HG03565 (cell line): ENCODE results near the gene FOXN3.

ENCODE experiments used
- ATAC-seq: cut with Tn5 transposase; IDR thresholded peaks from one replicate; pipeline ENCODE4 v1.9.1; 2021; ENCODE audit warnings: mild to moderate bottlenecking, moderate library complexity; ENCODE audit not compliant: unreplicated experiment

The FOXN3 gene

GRCh38 chr14:89365061-89365801, 51.8 kb downstream of the FOXN3 start:
- peak; percentile 82 for ATAC-seq

- no peak for ATAC-seq
These were observed 52.7 kb downstream of the FOXN3 start for GRCh38 chr14:89364316-89364715.

GRCh38 chr14:89360277-89360676, 56.8 kb downstream of the FOXN3 start:
- ATAC-seq, result no peak

- no peak for ATAC-seq
These were observed 57.4 kb downstream of the FOXN3 start for GRCh38 chr14:89359477-89360222.

- ATAC-seq, result no peak
These were observed 59.3 kb downstream of the FOXN3 start for GRCh38 chr14:89357655-89358297.

- no peak for ATAC-seq
These were observed 60.1 kb downstream of the FOXN3 start for GRCh38 chr14:89356927-89357326.

- no peak for ATAC-seq
These were observed 60.5 kb downstream of the FOXN3 start for GRCh38 chr14:89356496-89356895.

- ATAC-seq, result no peak
These were observed 63.3 kb downstream of the FOXN3 start for GRCh38 chr14:89353766-89354113.

- no peak for ATAC-seq
These were observed 63.9 kb downstream of the FOXN3 start for GRCh38 chr14:89352976-89353765.

- ATAC-seq, result no peak
These were observed 65.3 kb downstream of the FOXN3 start for GRCh38 chr14:89351516-89352404.

- ATAC-seq, result no peak
These were observed 65.9 kb downstream of the FOXN3 start for GRCh38 chr14:89351221-89351515.

- no peak for ATAC-seq
These were observed 66.9 kb downstream of the FOXN3 start for GRCh38 chr14:89350152-89350551.

- ATAC-seq, result no peak
These were observed 67.6 kb downstream of the FOXN3 start for GRCh38 chr14:89349171-89350008.

- no peak for ATAC-seq
These were observed 68.3 kb downstream of the FOXN3 start for GRCh38 chr14:89348722-89349121.

GRCh38 chr14:89347885-89348284, 69.1 kb downstream of the FOXN3 start:
- no peak for ATAC-seq

GRCh38 chr14:89344920-89345254, 72.1 kb downstream of the FOXN3 start:
- ATAC-seq, result no peak

- no peak for ATAC-seq
These were observed 73.7 kb downstream of the FOXN3 start for GRCh38 chr14:89343356-89343755.

GRCh38 chr14:89342049-89342448, 75.0 kb downstream of the FOXN3 start:
- no peak for ATAC-seq
